Uterus (tissue), 4 donors: ENCODE data around the gene PKD2L2. TPM values are rescaled to one million over a fixed set of nuclear protein-coding genes. Genes with fewer than 3 reads are reported as not detected.
"Not testable (repeated sequence)": the region's sequence is repeated elsewhere in the genome, so short reads cannot be mapped to it uniquely, and the experiment has no call there.

Experiments used
- DNase-seq, 2 donors: peaks; one replicate each; pipeline ENCODE4 v3.0.0-alpha.2; 2019 to 2020
- H3K27ac ChIP-seq, 2 donors: fragments of 200-600 bp; sonication (generic); 1 replicate in 1 of 2; 2 replicates in 1 of 2; pipeline ENCODE4 v1.5.1; 2016 to 2018
- H3K27me3 ChIP-seq, 2 donors: fragments of 200-600 bp; sonication (generic); one replicate each; pipeline ENCODE4 v1.5.1; 2018 to 2019; ENCODE audit warnings: control low read depth in 1 of 2
- H3K36me3 ChIP-seq, 2 donors: fragments of 200-600 bp; sonication (generic); one replicate each; pipeline ENCODE4 v1.5.1; 2019; ENCODE audit warnings: control low read depth in 1 of 2
- H3K4me1 ChIP-seq, 2 donors: fragments of 200-600 bp; sonication (generic); one replicate each; pipeline ENCODE4 v1.5.1; 2018 to 2019; ENCODE audit warnings: control low read depth in 1 of 2
- H3K4me3 ChIP-seq, 2 donors: fragments of 200-600 bp; sonication (generic); 1 replicate in 1 of 2; 2 replicates in 1 of 2; pipeline ENCODE4 v1.5.1; 2018 to 2019; ENCODE audit warnings: mild to moderate bottlenecking in 1 of 2
- H3K9me3 ChIP-seq, 2 donors: fragments of 200-600 bp; sonication (generic); one replicate each; pipeline ENCODE4 v1.5.1; 2019; ENCODE audit warnings: control low read depth in 1 of 2
- CTCF ChIP-seq, 4 experiments: fragments of 200-600 bp in 2 of 4; fragments of 450-650 bp in 2 of 4; sonication (generic) in 2 of 4; IDR thresholded peaks; one replicate each; pipeline ENCODE4 v1.5.1; 2016 to 2019; ENCODE audit warnings: antibody characterized with exemption in 4 of 4, mild to moderate bottlenecking in 2 of 4, moderate library complexity in 1 of 4
- POLR2A ChIP-seq, 2 donors: fragments of 450-650 bp; IDR thresholded peaks; one replicate each; pipeline ENCODE4 v1.6.1; 2016; ENCODE audit warnings: antibody characterized with exemption in 2 of 2, mild to moderate bottlenecking in 1 of 2, moderate library complexity in 1 of 2
- intact Hi-C: fragments of 100-400 bp; cut with DNase I; formaldehyde crosslinking; loops from one replicate; pipeline ENCODE4 v1.15.1; 2023; ENCODE audit warnings: low total_unique reads
- total RNA-seq, 4 donors: library from RNA; depleted of rRNA in 3 of 4; stranded (reverse); fragments of >200 nt in 3 of 4; gene quantifications; one replicate each; pipeline versions ENCODE4 v1.1.0 to v1.2.4, GENCODE V29; 2014 to 2023
- donor health status: DM: yes; HTN: yes; CAD: no.

PKD2L2 gene
- not detected for total RNA-seq

DNA sequence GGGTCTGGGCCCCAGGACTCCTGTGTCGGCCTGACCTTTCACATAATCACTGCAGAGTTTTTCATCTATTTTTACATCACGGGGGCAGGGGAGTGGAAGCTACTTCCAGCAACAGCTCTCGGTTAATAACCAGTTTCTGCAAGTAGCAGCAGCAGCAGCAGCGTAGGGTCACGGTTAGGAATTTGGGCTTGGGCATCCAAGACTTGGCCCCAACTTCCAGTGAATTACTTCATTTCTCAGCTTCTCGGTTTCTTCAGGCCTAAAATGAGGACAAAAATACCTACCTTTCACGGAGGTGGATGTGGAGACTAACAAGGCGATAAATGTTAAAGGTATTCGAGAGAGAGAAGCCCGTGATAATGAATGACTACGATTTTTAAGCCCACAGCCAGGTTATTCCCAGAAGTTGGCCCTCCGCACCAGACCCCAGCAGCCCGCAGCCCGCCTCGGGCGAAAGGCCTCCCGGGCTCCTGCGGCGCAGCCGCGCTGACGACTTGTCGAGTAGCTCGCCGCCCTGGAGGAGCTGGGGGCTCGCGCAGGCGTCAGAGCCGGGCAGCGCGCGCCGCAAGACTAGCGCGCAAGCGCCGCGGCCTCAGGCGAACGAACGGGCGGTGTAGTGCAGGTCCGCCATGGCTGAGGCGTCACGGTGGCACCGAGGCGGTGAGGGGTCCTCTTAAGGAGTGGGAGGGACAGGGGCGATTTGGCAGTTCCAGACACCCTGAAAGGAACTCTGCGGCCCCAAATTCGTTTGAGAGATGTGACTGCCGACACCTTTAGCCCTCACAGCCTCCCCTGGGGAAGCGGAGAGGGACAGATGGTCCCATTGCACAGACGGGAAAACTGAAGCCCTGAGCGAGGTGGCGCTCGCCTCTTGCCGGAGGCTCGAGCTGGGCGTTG lies at the start of gene PKD2L2:
Gene PKD2L2, plus strand, starts transcription at position 595 of the 897 bp plus-strand sequence. Its CDS starts 35 bp downstream, at position 630.
- TF ChIP-seq CTCF (IDR thresholded peaks at IDR 0.05) (peak in 2 of 4 experiments; percentile 10 to 29), POLR2A (IDR thresholded peaks at IDR 0.05) (peak; percentile 31 to 42)
- peak; percentile 69 to 84 for DNase-seq

GRCh38 chr5:137842296-137842695 lies 47.0 kb upstream of the PKD2L2 start:
- DNase-seq = no peak

More for the DNA sequence above, at the start of gene PKD2L2:
- no peaks in the 10 kb centered on the region for H3K4me1 ChIP-seq
- H3K4me3 ChIP-seq = peak within 1 kb of the TSS; percentile 27 to 36
- H3K27me3 ChIP-seq = no peaks in the 10 kb centered on the region
- H3K36me3 ChIP-seq = no peaks in the 10 kb centered on the region
- intact Hi-C loops = no loop called here
- peak within 1 kb of the TSS; percentile 86 to 90 for H3K27ac ChIP-seq
- no peaks in the 10 kb centered on the region for H3K9me3 ChIP-seq

GRCh38 chr5:137843676-137844299 lies 45.5 kb upstream of the PKD2L2 start:
- Histone ChIP-seq H3K4me1 (no peaks in the 10 kb centered on the region), H3K36me3 (no peaks in the 10 kb centered on the region), H3K27ac (no peak overlapping the region), H3K9me3 (no peaks in the 10 kb centered on the region), H3K4me3 (no peak overlapping the region), H3K27me3 (no peaks in the 10 kb centered on the region)
- no peak for TF ChIP-seq POLR2A (IDR thresholded peaks at IDR 0.05)
- TF ChIP-seq CTCF (IDR thresholded peaks at IDR 0.05) = no peak
- intact Hi-C loops = no loop called here
- no peak for DNase-seq

More at GRCh38 chr5:137842296-137842695, 47.0 kb upstream of the PKD2L2 start:
- H3K4me1 ChIP-seq = no peaks in the 10 kb centered on the region
- no peak for TF ChIP-seq CTCF (IDR thresholded peaks at IDR 0.05)
- no peak for TF ChIP-seq POLR2A (IDR thresholded peaks at IDR 0.05)
- no peaks in the 10 kb centered on the region for H3K9me3 ChIP-seq
- H3K27ac ChIP-seq = no peak overlapping the region
- H3K36me3 ChIP-seq = no peaks in the 10 kb centered on the region
- no peak overlapping the region for H3K4me3 ChIP-seq
- H3K27me3 ChIP-seq = no peaks in the 10 kb centered on the region
- intact Hi-C loops = no loop called here

DNA sequence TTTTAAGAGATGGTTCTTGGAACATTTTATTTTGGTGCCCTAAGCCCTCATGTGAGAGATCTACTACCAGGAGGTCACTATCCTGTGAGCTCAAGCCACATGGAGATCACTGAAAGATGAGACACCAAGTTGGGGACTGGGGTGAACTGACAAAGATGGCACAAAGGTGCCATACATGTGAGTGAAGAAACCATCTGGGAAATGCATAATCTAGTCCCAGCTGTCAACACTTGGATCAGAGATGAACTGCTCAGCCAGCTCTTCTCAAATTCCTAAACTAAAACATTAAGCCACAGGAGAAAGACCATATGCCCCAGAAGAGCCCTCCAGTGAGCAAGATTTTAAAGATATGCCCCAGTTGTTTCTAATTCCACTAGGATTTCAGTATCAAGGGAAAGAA lies 43.8 kb upstream of the PKD2L2 start:
- no peak for DNase-seq
- intact Hi-C loops = no loop called here
- Histone ChIP-seq H3K4me3 (no peak overlapping the region), H3K36me3 (no peaks in the 10 kb centered on the region), H3K27me3 (no peaks in the 10 kb centered on the region), H3K4me1 (no peaks in the 10 kb centered on the region), H3K9me3 (no peaks in the 10 kb centered on the region), H3K27ac (no peak overlapping the region)
- TF ChIP-seq POLR2A (IDR thresholded peaks at IDR 0.05) = no peak
- no peak for TF ChIP-seq CTCF (IDR thresholded peaks at IDR 0.05)

- no peaks in the 10 kb centered on the region for H3K27me3 ChIP-seq
- TF ChIP-seq CTCF (IDR thresholded peaks at IDR 0.05) (no peak), POLR2A (IDR thresholded peaks at IDR 0.05) (no peak)
- H3K4me3 ChIP-seq = no peak overlapping the region
- no peaks in the 10 kb centered on the region for H3K4me1 ChIP-seq
- no peaks in the 10 kb centered on the region for H3K36me3 ChIP-seq
- intact Hi-C loops = no loop called here
- no peak overlapping the region for H3K27ac ChIP-seq
- no peak for DNase-seq
- H3K9me3 ChIP-seq = no peaks in the 10 kb centered on the region
These were observed 41.6 kb upstream of the PKD2L2 start for GRCh38 chr5:137847687-137848086.

DNA sequence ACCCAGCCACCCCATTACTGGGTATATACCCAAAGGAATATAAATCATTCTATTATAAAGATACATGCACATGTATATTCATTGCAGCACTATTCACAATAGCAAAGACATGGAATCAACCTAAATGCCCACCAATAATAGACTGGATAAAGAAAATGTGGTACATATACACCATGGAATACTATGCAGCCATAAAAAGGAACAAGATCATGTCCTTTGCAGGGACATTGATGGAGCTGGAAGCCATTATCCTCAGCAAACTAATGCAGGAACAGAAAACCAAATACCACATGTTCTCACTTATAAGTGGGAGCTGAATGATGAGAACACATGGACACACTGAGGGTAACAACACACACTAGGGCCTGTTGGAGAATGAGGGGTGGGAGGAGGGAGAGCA lies 36.1 kb upstream of the PKD2L2 start:
- H3K9me3 ChIP-seq, DNase-seq, intact Hi-C loops, H3K4me3 ChIP-seq, H3K27ac ChIP-seq, H3K36me3 ChIP-seq, H3K4me1 ChIP-seq, H3K27me3 ChIP-seq: not testable (repeated sequence)
